K562 (cell line): ENCODE results near the gene NINL.

ENCODE experiments used
- CTCF ChIP-seq, 3 experiments: IDR thresholded peaks in 2 of 3; conservative IDR thresholded peaks in 1 of 3; 2 replicates each; pipeline ENCODE4 v1.5.1; 2011 to 2012; ENCODE audit warnings: low read length in 3 of 3, mild to moderate bottlenecking in 3 of 3, control low read depth in 2 of 3, improper control_type of control experiment in 1 of 3, inconsistent platforms in 1 of 3, low read depth in 1 of 3, mixed read lengths in 1 of 3, moderate library complexity in 1 of 3; ENCODE audit not compliant: insufficient read depth in 2 of 3
- JUN ChIP-seq, 2 experiments: sonication (generic) in 1 of 2; formaldehyde crosslinking in 1 of 2; IDR thresholded peaks; 2 replicates each; pipeline versions ENCODE4 v1.6.1 to v1.8.0; 2012 to 2022; ENCODE audit warnings: borderline replicate concordance in 2 of 2, mild to moderate bottlenecking in 2 of 2, improper control_type of control experiment in 1 of 2, low read depth in 1 of 2, low read length in 1 of 2, missing genetic modification reagents in 1 of 2
- KAT7 ChIP-seq: sonication (generic); formaldehyde crosslinking; IDR thresholded peaks from 2 replicates; pipeline ENCODE4 v1.8.0; 2022; ENCODE audit warnings: missing genetic modification reagents, mild to moderate bottlenecking, borderline replicate concordance
- SAFB2 ChIP-seq: fragments of 200-400 bp; formaldehyde crosslinking; IDR thresholded peaks from 2 replicates; pipeline ENCODE4 v1.6.1; 2018; ENCODE audit warnings: borderline replicate concordance, low read length, low read depth, moderate library complexity; ENCODE audit not compliant: severe bottlenecking
- SREBF1 ChIP-seq: fragments of 150-350 bp; IDR thresholded peaks from 2 replicates; pipeline ENCODE4 v1.6.1; 2014; ENCODE audit warnings: antibody characterized with exemption, low read depth, low read length, borderline replicate concordance
- YY1 ChIP-seq, 3 experiments: IDR thresholded peaks; 2 replicates each; pipeline ENCODE4 v1.6.1; 2011; ENCODE audit warnings: low read length in 2 of 3, mild to moderate bottlenecking in 2 of 3, moderate library complexity in 2 of 3, borderline replicate concordance in 1 of 3, control low read depth in 1 of 3, low read depth in 1 of 3; ENCODE audit not compliant: insufficient read depth in 3 of 3, insufficient replicate concordance in 2 of 3, control insufficient read depth in 1 of 3, insufficient read length in 1 of 3; ENCODE audit errors: extremely low read depth in 1 of 3
- ZFX ChIP-seq: sonication (generic); formaldehyde crosslinking; IDR thresholded peaks from 2 replicates; pipeline ENCODE4 v1.8.0; 2022; ENCODE audit warnings: mild to moderate bottlenecking, missing genetic modification reagents, moderate library complexity

GRCh38 chr20:25478889-25479568, 106.3 kb downstream of the NINL start:
- TF ChIP-seq ZFX (CRISPR knock-in tag) (no peak), KAT7 (CRISPR knock-in tag) (no peak), SREBF1 (no peak), CTCF (IDR thresholded peaks at IDR 0.05 in 2 of 3, conservative IDR thresholded peaks at IDR 0.05 in 1 of 3; ENCODE audit: insufficient read depth in 2 of 3, low read depth in 1 of 3, low read length in 3 of 3) (no peak), YY1 (IDR thresholded peaks at IDR 0.05; ENCODE audit: borderline replicate concordance in 1 of 3, control insufficient read depth in 1 of 3, extremely low read depth in 1 of 3, insufficient read depth in 3 of 3, insufficient read length in 1 of 3, insufficient replicate concordance in 2 of 3, low read depth in 1 of 3, low read length in 2 of 3) (no peak), JUN (IDR thresholded peaks at IDR 0.05; ENCODE audit: borderline replicate concordance, low read depth, low read length) (no peak), JUN (CRISPR knock-in tag; IDR thresholded peaks at IDR 0.05; ENCODE audit: borderline replicate concordance) (no peak), SAFB2 (no peak)
